ENCODE measurements around the gene ZNF407.

Gene ZNF407

GRCh38 chr18:74818516-74819175 lies 221.0 kb downstream of the ZNF407 start:
- in situ Hi-C loops (cut with MboI; ENCODE audit: low sequenced_read_pairs): no loop called here

DNA sequence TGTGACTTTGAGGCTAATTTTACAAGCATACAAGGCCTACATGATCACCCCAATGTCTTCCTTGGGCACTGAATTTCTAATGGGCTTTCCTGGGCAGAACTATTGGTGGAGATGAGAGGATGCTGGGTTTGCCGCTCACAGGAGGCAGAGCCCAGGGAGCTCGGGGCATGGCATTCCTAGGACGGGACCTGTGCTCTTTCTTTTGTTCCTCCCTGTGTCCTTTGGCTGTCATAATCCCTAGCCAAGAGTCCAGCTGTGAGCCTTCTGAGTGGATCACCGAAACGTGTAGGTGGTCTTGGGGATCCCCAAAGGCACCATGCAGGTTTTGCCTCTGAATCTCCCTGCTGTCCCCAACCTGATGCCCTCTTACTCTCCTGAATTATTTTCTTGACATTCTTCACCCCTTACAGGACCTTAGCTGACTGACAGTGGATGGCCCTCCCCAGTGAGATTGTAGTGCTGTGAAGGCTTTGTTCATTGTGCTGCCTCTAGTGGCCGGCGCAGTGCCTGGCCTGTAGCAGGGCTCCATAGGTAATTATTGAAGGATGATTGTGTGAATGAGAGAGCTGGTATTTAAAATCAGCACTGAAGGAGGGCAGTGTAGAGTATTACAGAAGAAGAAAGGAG lies 221.9 kb downstream of the ZNF407 start:
- in situ Hi-C loops (cut with MboI; ENCODE audit: low sequenced_read_pairs): no loop called here

- in situ Hi-C loops (cut with MboI; ENCODE audit: low sequenced_read_pairs): no loop called here
These were observed 222.6 kb downstream of the ZNF407 start for GRCh38 chr18:74820160-74820780.

GRCh38 chr18:74825460-74825859 lies 227.8 kb downstream of the ZNF407 start:
- in situ Hi-C loops (cut with MboI; ENCODE audit: low sequenced_read_pairs): no loop called here

DNA sequence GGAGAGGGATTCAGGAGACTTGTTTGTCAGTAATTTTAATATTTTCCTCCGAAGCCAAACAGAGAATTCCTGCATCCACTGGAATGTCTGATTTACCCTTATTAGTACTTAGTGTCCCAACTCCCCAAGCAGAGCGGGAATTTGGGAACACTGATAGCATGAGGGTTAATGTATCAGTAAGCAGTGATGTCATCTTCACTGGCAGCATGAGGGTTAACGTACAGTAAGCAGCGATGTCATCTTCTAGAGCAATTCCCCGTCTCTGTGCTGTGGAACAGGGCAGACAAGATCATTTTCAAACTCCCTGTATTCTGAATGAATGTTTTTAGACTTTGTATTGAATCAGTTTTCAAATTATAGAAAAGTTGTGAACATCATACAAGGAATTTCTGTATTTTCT lies 228.9 kb downstream of the ZNF407 start:
- in situ Hi-C loops (cut with MboI; ENCODE audit: low sequenced_read_pairs): no loop called here

- in situ Hi-C loops (cut with MboI; ENCODE audit: low sequenced_read_pairs): no loop called here
These were observed 230.5 kb downstream of the ZNF407 start for GRCh38 chr18:74828200-74828599.

DNA sequence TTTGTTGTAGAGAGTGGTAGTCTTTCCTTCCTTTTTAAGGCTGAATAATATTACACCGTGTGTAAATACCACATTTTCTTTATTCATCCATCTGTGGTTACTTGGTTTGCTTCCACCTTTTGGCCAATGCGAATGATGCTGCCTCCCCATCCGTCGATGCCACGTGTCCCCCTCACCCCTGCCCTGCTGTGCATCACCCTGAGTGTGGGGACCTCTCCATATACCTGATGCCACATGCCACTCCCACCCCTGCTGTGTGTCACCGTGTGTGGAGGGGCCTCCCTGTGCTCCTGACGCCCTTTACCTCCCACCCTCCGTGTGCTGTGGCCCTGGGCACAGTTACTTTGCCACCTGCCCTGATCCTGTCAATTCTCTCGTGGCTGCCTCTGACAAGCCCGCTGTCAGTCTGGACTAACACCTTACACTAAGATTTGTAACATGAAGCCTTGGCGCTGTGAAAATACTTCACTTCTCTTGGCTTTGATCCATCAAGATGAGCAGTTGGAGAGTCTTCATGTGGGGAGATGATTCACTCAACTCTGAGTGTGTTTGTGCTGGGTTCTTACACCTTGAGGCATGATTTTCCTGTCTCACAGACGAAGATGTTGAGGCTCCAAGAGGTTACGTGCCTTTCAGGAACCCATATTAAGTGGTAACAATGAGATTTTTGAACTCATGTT lies 234.0 kb downstream of the ZNF407 start:
- in situ Hi-C loops (cut with MboI; ENCODE audit: low sequenced_read_pairs): no loop called here

GRCh38 chr18:74832381-74832780 lies 234.7 kb downstream of the ZNF407 start:
- in situ Hi-C loops (cut with MboI; ENCODE audit: low sequenced_read_pairs): no loop called here

- in situ Hi-C loops (cut with MboI; ENCODE audit: low sequenced_read_pairs): no loop called here
These were observed 235.3 kb downstream of the ZNF407 start for GRCh38 chr18:74832999-74833398.

- in situ Hi-C loops (cut with MboI; ENCODE audit: low sequenced_read_pairs): no loop called here
These were observed 237.0 kb downstream of the ZNF407 start for GRCh38 chr18:74834424-74835309.

DNA sequence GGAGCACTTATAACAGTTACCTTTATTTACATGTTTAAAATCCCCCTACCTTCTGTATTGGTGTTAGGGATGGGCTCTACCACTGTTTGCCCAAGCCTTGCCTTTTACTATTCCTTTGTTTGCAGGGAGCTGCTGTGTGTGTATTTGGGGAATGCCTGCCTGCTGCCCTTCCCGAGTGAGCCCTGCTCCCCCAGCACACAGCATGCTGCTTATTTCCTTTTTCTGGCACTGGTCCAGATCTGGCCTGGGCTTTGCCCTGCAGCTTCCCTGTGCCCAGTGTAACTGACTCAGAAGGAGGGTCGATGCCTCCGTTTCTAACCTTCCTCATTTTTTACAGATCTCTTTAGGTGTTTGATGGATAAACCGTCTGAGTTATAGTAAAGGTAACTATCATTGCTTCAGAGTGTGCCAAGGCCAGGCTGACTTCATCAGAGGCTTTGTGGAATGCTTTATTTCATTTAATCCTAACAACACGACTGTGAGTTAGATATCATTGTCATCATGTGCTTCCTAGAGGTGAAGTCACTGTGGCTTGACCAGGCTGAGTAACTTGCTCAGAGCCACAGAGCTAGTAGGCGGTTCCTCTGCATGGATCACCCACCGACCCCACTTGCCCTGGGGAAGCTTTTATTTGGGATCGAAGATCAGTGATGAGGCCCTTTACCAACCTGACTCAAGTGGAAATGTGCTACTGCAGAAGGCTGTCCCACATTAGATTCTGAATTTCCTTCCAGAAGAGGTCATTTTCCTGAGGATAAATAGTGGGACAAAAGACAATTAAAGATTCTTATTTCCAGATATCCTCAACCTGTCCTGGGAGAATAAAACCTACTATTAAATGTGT lies 238.8 kb downstream of the ZNF407 start:
- in situ Hi-C loops (cut with MboI; ENCODE audit: low sequenced_read_pairs): no loop called here

DNA sequence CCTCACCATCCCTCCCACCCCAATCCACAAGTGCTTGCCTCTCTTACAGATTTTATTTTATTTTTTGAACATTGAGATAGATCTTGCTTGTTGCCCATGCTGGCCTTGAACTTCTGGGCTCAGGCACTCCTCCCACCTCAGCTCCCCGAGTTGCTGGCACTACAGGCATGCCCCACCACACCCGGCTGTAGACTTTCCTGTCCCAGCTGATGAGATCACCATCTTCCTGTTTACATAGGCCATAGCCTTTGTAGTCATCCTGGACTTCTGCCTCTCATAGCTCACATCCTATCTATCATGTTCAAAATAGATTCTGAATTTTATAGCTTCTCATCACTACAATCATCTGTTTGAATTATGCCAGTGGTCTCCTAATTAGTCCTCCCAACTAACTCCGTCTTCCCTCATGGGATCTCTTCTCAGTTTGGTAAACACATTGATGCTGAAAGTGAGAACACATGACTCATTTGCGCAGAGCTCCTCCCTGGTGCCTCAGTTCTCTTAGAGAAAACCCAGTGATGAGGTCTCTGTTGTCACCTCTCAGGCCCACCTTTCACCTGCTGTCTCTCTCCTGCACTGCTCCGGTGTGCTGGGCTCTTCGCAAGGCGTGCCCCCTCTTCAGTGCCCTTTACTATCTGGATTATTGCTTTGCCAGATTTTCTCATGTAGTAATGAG lies 243.0 kb downstream of the ZNF407 start:
- in situ Hi-C loops (cut with MboI; ENCODE audit: low sequenced_read_pairs): no loop called here

DNA sequence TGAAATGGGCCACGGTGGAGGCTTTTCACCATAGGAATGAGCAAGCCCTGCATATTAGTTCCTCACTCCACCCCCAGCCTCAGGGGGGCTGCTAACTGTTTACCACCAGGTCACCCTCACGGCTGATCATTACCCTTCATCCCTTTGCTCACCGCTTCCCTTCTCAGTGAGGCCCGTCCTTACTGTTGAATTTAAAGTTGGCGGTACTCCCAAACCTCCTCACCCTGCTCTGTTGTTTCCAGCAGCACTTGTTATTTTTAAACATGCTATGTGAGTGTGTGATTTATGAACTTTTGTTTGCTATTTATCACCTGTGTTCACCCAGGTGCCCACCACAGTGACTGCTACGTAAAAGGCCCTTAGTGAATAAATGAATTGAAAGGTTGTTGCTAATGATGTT lies 243.6 kb downstream of the ZNF407 start:
- in situ Hi-C loops (cut with MboI; ENCODE audit: low sequenced_read_pairs): no loop called here

DNA sequence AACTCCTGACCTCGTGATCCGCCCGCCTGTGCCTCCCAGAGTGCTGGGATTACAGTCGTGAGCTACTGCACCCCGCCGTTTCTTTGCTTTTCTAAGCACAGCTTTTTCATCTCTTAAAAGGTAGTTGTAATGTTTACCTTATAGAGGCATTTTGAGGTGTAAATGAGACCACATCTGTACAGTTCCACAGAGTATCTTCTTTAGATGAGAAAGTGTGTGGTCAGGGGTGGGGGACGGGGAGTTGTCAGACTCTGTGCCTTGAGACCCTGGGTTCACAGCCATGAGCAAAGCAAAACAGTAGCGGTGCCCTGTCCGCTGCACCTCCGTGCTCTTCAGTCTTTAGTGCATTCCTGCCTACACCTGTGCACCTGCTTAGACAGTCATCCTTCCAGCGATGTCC lies 251.6 kb downstream of the ZNF407 start:
- in situ Hi-C loops (cut with MboI; ENCODE audit: low sequenced_read_pairs): no loop called here

DNA sequence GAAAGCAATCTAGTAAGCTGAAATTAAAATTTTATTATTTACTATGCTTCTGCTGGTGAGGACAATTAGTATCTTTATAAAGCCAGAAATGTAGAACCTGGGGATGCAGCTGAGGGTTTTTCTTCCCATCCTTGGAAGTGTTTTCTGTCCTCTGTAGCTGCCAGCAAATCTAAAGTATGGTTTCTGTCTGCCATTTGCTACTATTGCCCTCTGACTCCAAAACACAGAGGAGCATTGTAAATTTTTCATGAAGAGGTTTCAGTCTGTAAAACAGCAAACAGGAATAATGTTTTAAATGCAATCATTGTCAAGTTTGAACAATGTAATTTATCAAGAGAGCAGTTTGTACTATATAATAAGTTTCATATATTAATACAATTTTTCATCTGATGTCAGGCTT lies 258.8 kb downstream of the ZNF407 start:
- in situ Hi-C loops (cut with MboI; ENCODE audit: low sequenced_read_pairs): no loop called here

DNA sequence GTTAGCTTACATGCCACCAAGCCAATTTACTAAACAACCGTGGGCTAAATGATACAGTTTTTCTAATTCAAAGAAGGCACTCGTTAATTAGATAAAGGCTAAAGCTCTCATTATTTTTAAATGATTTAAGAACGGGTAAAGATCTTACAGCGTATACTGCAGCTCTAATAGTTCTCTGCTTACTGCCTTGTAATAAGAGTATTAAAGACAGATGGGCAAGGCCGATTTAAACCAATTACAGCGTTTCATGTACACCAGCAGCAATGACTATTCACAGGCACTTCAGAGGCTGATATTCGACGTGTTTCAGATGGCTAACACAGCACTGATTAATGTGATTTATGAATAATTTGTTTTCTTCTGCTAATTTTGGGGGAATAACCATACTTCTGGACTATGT lies 259.3 kb downstream of the ZNF407 start:
- in situ Hi-C loops (cut with MboI; ENCODE audit: low sequenced_read_pairs): no loop called here

- in situ Hi-C loops (cut with MboI; ENCODE audit: low sequenced_read_pairs): no loop called here
These were observed 260.2 kb downstream of the ZNF407 start for GRCh38 chr18:74857901-74858300.

GRCh38 chr18:74861154-74861553 lies 263.5 kb downstream of the ZNF407 start:
- in situ Hi-C loops (cut with MboI; ENCODE audit: low sequenced_read_pairs): no loop called here

- in situ Hi-C loops (cut with MboI; ENCODE audit: low sequenced_read_pairs): no loop called here
These were observed 264.4 kb downstream of the ZNF407 start for GRCh38 chr18:74862094-74862493.
